ENCODE data around the gene ADGRB3. TPM values are rescaled to one million over a fixed set of nuclear protein-coding genes. Genes with fewer than 3 reads are reported as not detected.

The ADGRB3 gene
- total and polyA plus RNA-seq, 10 of the 15 experiments (the other 5 are each of a cell fraction or from before 2014, with no cell fraction given): 0.03 to 0.06 TPM; not detected in 8

- TF ChIP-seq ZBTB11 (CRISPR knock-in tag; IDR thresholded peaks at IDR 0.05): no peak
- no peak for TF ChIP-seq RELA (IDR thresholded peaks at IDR 0.05; ENCODE audit: borderline replicate concordance, partially characterized antibody)
Measured at GRCh38 chr6:68635412-68635705, 277 bp downstream of the ADGRB3 start (continued).

DNA sequence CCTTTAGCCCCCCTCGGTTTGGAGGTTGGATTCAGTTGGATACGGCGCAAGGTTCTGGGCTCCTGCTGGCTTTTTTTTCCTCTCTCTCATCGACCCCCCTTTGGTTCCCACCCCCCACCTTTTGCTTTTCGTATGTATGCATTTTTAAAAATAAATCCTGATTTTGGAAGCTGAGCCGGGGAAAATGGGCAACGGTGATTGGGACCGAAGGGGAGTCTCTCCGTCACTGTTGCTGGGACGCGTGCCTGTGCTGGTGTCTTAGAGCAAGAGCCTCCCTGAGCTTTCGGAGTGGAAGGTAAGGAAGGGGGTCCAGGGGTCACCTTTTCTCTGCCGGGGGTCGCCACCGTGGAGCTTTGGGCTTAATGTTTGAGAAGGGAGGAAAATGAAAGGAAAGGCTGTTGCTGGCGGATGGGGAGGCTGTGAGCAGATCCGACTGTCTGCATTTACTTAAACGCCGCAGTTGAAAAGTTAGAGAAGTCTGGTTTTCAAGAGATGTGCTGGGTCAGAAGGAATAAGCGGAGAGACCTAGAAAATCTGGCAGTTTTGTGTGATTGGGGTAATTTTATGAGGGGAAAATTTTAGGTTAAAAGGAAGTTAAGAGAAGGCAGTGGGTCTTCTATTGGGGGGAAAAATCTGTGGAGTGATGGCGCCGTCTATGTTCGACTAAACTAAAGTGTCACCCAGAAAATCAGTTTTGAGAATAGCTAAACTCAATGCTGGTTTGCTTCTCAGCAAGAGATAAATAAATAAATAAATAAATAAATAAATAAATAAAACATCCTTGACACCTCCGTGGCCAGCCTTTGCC is 828 bp downstream of the ADGRB3 start:
- H3K4me2 ChIP-seq (ENCODE audit: control insufficient read depth, insufficient read depth): peak overlapping the region; percentile 82; the same call in 1 of the 2 replicates
- in situ Hi-C loops (cut with MboI): loop anchor here (10.0 to 25.0 kb wide), 2 partner anchors 329 to 1476 kb away; no protein-coding TSS in a partner anchor
- ChIA-PET RAD21 (ENCODE audit: unreplicated experiment) (interaction anchor here (1.0 kb wide), 1 partner anchor 63 kb away, joined by 4 read pairs; no protein-coding TSS in a partner anchor), CTCF (interaction anchor here (0.6 to 7.6 kb wide), 5 partner anchors 23 to 974 kb away, joined by 3 to 64 read pairs (median 4); no protein-coding TSS in a partner anchor), SMC1A (ENCODE audit: uncharacterized antibody, unreplicated experiment) (interaction anchor here (0.6 to 5.9 kb wide), 3 partner anchors 64 to 149 kb away, joined by 3 to 37 read pairs (median 5); no protein-coding TSS in a partner anchor), POLR2A (interaction anchor here (0.6 kb wide), 1 partner anchor 29 kb away, joined by 4 read pairs; no protein-coding TSS in a partner anchor)
- no peaks in the 10 kb centered on the region for H4K20me1 ChIP-seq (ENCODE audit: control insufficient read depth, insufficient read depth)
- no peaks in the 10 kb centered on the region for H3K79me2 ChIP-seq (ENCODE audit: control insufficient read depth, insufficient read depth, low read length)
- H2AFZ ChIP-seq (ENCODE audit: control insufficient read depth, low read depth, low read length): peak overlapping the region; percentile 21; the same call in 1 of the 2 replicates
- H3K36me3 ChIP-seq (ENCODE audit: control insufficient read depth in 2 of 2, insufficient read depth in 2 of 2, low read length in 1 of 2): no peaks in the 10 kb centered on the region
- DNase-seq (ENCODE audit: low read depth, low spot score) (no peak), ATAC-seq (no peak; the same call in 2 of the 3 replicates), FAIRE-seq (no peak)
- H3K27me3 ChIP-seq (replicated peaks in 1 of 2; ENCODE audit: control insufficient read depth in 2 of 2, insufficient read depth in 2 of 2, low read length in 1 of 2): peaks cover 1 to 16% of the 10 kb centered on the region in 2 experiments
- no peak overlapping the region for H3K27ac ChIP-seq (ENCODE audit: control insufficient read depth, insufficient read depth)
- H3K9me3 ChIP-seq (replicated peaks; ENCODE audit: control insufficient read depth, insufficient read depth, low read length): no peaks in the 10 kb centered on the region
- H3K9ac ChIP-seq (ENCODE audit: control insufficient read depth, insufficient read depth, low read length): no peak overlapping the region
- H3K4me3 ChIP-seq: peak overlapping the region; percentile 67
- WGBS (ENCODE audit: insufficient coverage, insufficient replicate concordance, low lambda C conversion rate, missing lambda C conversion rate): 13% methylated on average over 22 of the region's 24 CpGs
- intact Hi-C loops (cut with micrococcal nuclease; ENCODE audit: unreplicated experiment): loop anchor here (2.0 to 5.0 kb wide), 2 partner anchors 143 to 1471 kb away; no protein-coding TSS in a partner anchor
- BruUV-seq (replicated peaks): no TSS peak
- H3K4me1 ChIP-seq (ENCODE audit: control insufficient read depth, insufficient read depth, low read length): no peaks in the 10 kb centered on the region
- TF ChIP-seq RFX5 (IDR thresholded peaks at IDR 0.05; ENCODE audit: low read depth, low read length) (0 out of 2 replicates have a peak, but pooled peaks have one; percentile 24), SUZ12 (IDR thresholded peaks at IDR 0.05; ENCODE audit: unreplicated experiment) (peak; percentile 24), EP300 (IDR thresholded peaks at IDR 0.05; ENCODE audit: borderline replicate concordance in 1 of 2, control insufficient read depth in 1 of 2, low read depth in 2 of 2, low read length in 2 of 2) (no peak), NBN (IDR thresholded peaks at IDR 0.05) (no peak), HSF1 (IDR thresholded peaks at IDR 0.05; ENCODE audit: low read depth, low read length) (no peak), MYC (IDR thresholded peaks at IDR 0.05; ENCODE audit: insufficient read depth, insufficient read length, insufficient replicate concordance, low read length, severe bottlenecking) (no peak), PAX8 (IDR thresholded peaks at IDR 0.05) (no peak), ZNF687 (IDR thresholded peaks at IDR 0.05) (no peak), CREB1 (IDR thresholded peaks at IDR 0.05; ENCODE audit: low read depth) (0 out of 2 replicates have a peak, but pooled peaks have one; percentile 15)
